HG02973 (cell line): Measurements from ENCODE around the gene PSD4.

Experiments
- ATAC-seq: cut with Tn5 transposase; IDR thresholded peaks from one replicate; pipeline ENCODE4 v1.9.1; 2021; ENCODE audit warnings: moderate library complexity; ENCODE audit not compliant: unreplicated experiment

PSD4 gene

GRCh38 chr2:113183264-113183663, 9.5 kb downstream of the PSD4 start:
- ATAC-seq: no peak

GRCh38 chr2:113183703-113184102, 9.9 kb downstream of the PSD4 start:
- ATAC-seq: no peak

- ATAC-seq: no peak
These were observed 10.9 kb downstream of the PSD4 start for GRCh38 chr2:113184531-113185230.

- no peak for ATAC-seq
These were observed 12.1 kb downstream of the PSD4 start for GRCh38 chr2:113185664-113186432.

- no peak for ATAC-seq
These were observed 12.6 kb downstream of the PSD4 start for GRCh38 chr2:113186433-113186796.

- ATAC-seq: no peak
These were observed 14.0 kb downstream of the PSD4 start for GRCh38 chr2:113187771-113188170.

- no peak for ATAC-seq
These were observed 17.1 kb downstream of the PSD4 start for GRCh38 chr2:113190871-113191270.

- ATAC-seq: no peak
These were observed 18.8 kb downstream of the PSD4 start for GRCh38 chr2:113192459-113193100.

- no peak for ATAC-seq
These were observed 22.2 kb downstream of the PSD4 start for GRCh38 chr2:113195923-113196501.

- no peak for ATAC-seq
These were observed 23.1 kb downstream of the PSD4 start for GRCh38 chr2:113196839-113197238.

GRCh38 chr2:113197347-113198047, 23.7 kb downstream of the PSD4 start:
- ATAC-seq: no peak

GRCh38 chr2:113198048-113198789, 24.4 kb downstream of the PSD4 start:
- no peak for ATAC-seq

- ATAC-seq: peak; percentile 69
These were observed 25.2 kb downstream of the PSD4 start for GRCh38 chr2:113198790-113199612.

- ATAC-seq: no peak
These were observed 26.5 kb downstream of the PSD4 start for GRCh38 chr2:113200236-113200635.

- ATAC-seq: no peak
These were observed 27.1 kb downstream of the PSD4 start for GRCh38 chr2:113200736-113201490.

- ATAC-seq: no peak
These were observed 27.9 kb downstream of the PSD4 start for GRCh38 chr2:113201496-113202304.

- no peak for ATAC-seq
These were observed 28.8 kb downstream of the PSD4 start for GRCh38 chr2:113202305-113203216.
